Measurements from ENCODE around the gene TACC2. TPM values are rescaled to one million over a fixed set of nuclear protein-coding genes. Genes with fewer than 3 reads are reported as not detected.

The TACC2 gene
- polyA plus RNA-seq (2012; ENCODE audit: insufficient read depth, insufficient read length, low read depth) = 89.4 TPM

DNA sequence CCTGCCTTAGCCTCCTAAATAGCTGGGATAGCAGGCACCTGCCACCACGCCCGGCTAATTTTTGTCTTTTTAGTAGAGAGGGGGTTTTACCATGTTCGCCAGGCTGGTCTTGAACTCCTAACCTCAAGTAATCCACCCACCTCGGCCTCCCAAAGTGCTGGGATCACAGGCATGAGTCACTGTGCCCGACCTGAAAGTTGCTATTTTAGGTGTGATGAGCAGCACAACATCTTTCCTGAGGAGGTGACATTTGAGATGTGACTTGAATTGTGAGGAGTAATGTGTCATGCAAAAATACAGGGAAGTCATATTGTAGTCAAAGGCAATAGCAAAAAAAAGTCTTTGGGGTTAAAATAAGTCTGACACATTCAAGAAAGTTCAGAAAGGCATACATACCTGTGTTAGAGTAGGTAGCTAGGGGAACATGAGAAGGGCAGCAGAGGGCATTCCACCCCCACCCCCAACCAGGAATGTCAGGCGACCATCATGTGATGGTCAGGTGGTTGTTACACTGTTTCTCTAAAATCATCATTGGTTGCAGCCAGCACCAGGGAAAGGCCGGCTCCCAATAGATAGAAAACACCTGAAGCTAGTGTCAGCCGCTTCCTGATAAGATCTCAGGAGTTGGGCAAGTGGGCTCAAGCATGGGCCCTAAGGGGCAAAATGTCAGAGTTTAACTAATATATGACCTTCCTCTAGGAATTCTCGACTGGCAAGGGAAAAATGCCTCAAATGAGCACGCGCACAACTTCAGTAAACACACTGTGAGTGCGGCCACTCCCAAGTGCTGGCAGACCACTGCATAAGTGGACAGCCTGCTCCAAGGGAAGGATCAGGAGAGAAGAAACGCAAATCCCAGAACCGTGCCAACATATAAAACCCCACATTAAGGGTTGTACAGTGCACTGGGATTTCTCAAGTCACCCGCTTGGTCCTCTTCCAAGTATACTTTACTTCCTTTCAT, at the start of gene TACC2:
Gene TACC2 (plus strand): TSS at position 803 of the 964 bp plus-strand sequence. CDS start 32,819 bp downstream, outside the sequence.
- no peaks in the 10 kb centered on the region for H3K36me3 ChIP-seq
- no peaks in the 10 kb centered on the region for H3K4me1 ChIP-seq
- no peak for DNase-seq
- TF ChIP-seq CTCF (IDR thresholded peaks at IDR 0.05; ENCODE audit: low read depth, low read length) = no peak
- no peaks in the 10 kb centered on the region for H3K9me3 ChIP-seq
- H3K4me3 ChIP-seq (ENCODE audit: low read depth, low read length) = no peak within 1 kb of the TSS
- no peaks in the 10 kb centered on the region for H3K27me3 ChIP-seq

DNA sequence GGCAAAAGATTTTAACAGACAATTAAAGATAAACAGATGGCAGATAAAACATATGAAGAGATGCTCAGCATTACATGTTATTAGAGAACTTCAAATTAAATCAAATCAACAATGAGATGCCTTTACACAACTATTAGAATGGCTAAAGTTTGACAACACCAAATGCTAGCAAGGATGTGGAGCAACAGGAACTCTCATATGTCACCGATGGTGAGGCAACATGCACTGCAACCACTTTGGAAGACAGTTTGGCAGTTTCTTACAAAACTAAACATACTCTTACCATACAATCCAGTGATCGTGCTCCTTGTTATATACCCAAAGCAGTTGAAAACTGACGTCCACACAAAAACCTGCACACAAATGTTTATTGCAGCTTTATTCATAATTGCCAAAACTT, 47.4 kb upstream of the TACC2 start:
- Histone ChIP-seq H3K4me3 (ENCODE audit: low read depth, low read length) (no peak overlapping the region), H3K9me3 (no peaks in the 10 kb centered on the region), H3K36me3 (no peaks in the 10 kb centered on the region), H3K4me1 (no peaks in the 10 kb centered on the region), H3K27me3 (no peaks in the 10 kb centered on the region)
- no peak for TF ChIP-seq CTCF (IDR thresholded peaks at IDR 0.05; ENCODE audit: low read depth, low read length)
- no peak for DNase-seq

DNA sequence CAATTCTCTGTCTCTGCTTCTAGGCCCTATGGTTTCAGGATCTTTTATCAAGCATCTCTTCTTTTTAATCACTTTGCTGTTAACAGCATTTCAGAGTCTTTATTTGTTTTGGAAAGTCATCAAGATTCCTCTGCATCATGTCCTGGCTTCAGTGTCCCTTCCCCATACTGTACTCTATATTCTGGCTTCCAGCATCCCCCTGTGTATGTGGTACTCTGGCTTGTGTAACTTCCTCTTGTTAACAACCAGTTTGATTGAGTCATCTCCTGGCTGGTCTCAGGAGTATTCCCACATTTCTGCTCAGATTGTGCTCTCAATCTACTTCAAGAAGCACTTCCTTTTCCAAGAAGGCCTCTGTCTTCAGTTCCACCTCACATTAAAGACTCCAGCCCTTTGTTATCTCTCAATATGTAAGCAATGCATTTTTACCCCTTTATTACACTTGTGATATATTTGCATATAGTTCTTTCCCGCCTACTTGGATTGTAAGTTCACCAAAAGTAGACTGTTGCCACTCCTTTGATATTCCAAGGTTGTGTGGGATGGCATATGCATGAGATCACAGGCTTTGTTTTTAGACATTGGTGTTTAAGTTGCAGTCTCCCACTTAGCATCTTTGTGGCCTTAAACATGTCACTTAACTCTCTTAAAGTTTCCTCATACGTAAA, 46.1 kb upstream of the TACC2 start:
- no peak for TF ChIP-seq CTCF (IDR thresholded peaks at IDR 0.05; ENCODE audit: low read depth, low read length)

DNA sequence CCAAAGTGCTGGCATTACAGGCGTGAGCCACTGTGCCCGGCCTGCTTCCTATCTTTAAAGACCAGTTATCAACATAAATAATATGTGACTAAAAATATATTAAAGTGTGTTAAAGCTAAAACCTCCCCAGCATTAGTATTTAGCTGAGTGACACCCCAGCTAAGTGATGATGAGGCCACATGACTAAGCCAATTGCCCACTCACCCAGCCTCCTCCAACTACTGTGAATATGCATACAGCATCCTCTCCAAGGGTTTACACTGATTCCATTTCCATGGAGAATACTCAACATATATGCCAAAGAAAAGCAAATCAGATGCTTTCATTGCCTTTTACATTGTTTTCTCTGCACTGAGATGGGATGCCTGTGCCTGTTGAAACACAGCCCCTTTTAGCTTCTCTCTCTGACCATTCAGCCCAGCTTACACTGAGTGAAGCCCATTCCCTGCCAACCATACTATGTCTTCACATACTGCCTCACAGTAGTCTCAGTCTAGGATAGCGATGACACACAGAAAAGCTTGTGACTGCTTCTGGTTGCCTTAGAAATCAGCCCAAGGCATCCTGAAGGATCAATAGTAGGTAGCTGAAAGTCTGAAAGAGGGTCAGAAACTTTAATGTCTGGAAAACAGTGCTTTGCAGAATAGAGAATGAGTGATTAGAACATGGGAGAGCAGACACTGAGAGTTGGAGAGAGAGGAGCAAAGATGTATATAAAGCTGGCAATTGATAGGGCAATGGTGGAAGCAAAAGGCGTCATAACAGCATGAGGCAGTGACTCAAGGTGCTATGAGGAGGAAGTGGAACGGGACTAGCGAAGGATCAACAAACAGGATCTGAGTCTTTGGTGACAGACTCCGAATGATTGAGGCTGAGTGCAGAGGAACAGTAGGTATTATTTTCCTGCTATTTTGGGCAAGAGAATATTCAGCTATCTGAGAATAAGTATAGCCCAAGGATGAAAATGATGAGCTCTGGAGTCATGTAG, 41.3 kb upstream of the TACC2 start:
- no peak for TF ChIP-seq CTCF (IDR thresholded peaks at IDR 0.05; ENCODE audit: low read depth, low read length)
- no peaks in the 10 kb centered on the region for H3K4me1 ChIP-seq
- no peak for DNase-seq
- H3K27me3 ChIP-seq = no peaks in the 10 kb centered on the region
- H3K9me3 ChIP-seq = no peaks in the 10 kb centered on the region
- no peak overlapping the region for H3K4me3 ChIP-seq (ENCODE audit: low read depth, low read length)
- no peaks in the 10 kb centered on the region for H3K36me3 ChIP-seq

More for the DNA sequence above, 46.1 kb upstream of the TACC2 start:
- Histone ChIP-seq H3K9me3 (no peaks in the 10 kb centered on the region), H3K36me3 (no peaks in the 10 kb centered on the region), H3K27me3 (no peaks in the 10 kb centered on the region), H3K4me1 (no peaks in the 10 kb centered on the region), H3K4me3 (ENCODE audit: low read depth, low read length) (no peak overlapping the region)
- no peak for DNase-seq

GRCh38 chr10:121949049-121949448, 39.9 kb upstream of the TACC2 start:
- Histone ChIP-seq H3K4me3 (ENCODE audit: low read depth, low read length) (no peak overlapping the region), H3K27me3 (no peaks in the 10 kb centered on the region)

More at GRCh38 chr10:121949049-121949448, 39.9 kb upstream of the TACC2 start:
- no peaks in the 10 kb centered on the region for H3K4me1 ChIP-seq
- TF ChIP-seq CTCF (IDR thresholded peaks at IDR 0.05; ENCODE audit: low read depth, low read length) = no peak
- DNase-seq = no peak
- no peaks in the 10 kb centered on the region for H3K36me3 ChIP-seq
- no peaks in the 10 kb centered on the region for H3K9me3 ChIP-seq

All from BE2C (cell line).